ENCODE data around the gene MRPS18A. TPM values are rescaled to one million over a fixed set of nuclear protein-coding genes. Genes with fewer than 3 reads are reported as not detected.

The MRPS18A gene
- total and polyA plus RNA-seq, 4 donors: 36.4 to 48.4 (median 38.5) TPM

DNA sequence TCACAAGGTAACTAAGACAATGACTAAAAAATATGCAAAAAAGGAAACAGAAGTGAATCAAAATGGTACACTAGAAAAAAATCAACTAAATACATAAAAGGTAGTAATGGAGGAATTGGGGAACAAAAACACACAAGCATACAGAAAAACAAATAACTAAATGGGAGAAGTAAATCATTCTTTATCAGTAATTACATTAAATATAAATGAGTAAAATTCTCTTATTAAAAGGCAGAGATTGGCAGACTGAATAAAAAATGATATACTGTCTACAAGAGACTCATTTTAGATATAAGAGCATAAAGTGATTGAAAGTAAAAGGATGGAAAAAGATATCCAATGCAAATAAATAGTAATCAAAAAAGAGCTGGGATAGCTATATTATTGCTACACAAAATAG lies 43.0 kb upstream of the MRPS18A start:
- Histone ChIP-seq H3K27me3 (ENCODE audit: control insufficient read depth in 3 of 3, insufficient read depth in 3 of 3, low read length in 2 of 3) (no peaks in the 10 kb centered on the region), H3K27ac (ENCODE audit: low read depth in 1 of 2, low read length in 1 of 2) (no peak overlapping the region), H3K4me3 (no peak overlapping the region), H3K9ac (ENCODE audit: insufficient read depth in 1 of 2, low read length in 2 of 2) (no peak overlapping the region), H3K4me1 (ENCODE audit: control insufficient read depth in 5 of 5, insufficient read depth in 5 of 5, low read length in 5 of 5) (peaks cover 0 to 10% (median 0%) of the 10 kb centered on the region in 5 donors), H3K36me3 (ENCODE audit: control insufficient read depth in 4 of 4, insufficient read depth in 4 of 4, low read length in 4 of 4) (no peaks in the 10 kb centered on the region), H3K9me3 (ENCODE audit: control insufficient read depth in 4 of 4, insufficient read depth in 3 of 4, low read length in 3 of 4) (peaks cover 0 to 2% (median 0%) of the 10 kb centered on the region in 4 donors)
- ATAC-seq (ENCODE audit: insufficient read depth, low FRiP score) (no peak), DNase-seq (no peak)
- TF ChIP-seq, protein P1, sequence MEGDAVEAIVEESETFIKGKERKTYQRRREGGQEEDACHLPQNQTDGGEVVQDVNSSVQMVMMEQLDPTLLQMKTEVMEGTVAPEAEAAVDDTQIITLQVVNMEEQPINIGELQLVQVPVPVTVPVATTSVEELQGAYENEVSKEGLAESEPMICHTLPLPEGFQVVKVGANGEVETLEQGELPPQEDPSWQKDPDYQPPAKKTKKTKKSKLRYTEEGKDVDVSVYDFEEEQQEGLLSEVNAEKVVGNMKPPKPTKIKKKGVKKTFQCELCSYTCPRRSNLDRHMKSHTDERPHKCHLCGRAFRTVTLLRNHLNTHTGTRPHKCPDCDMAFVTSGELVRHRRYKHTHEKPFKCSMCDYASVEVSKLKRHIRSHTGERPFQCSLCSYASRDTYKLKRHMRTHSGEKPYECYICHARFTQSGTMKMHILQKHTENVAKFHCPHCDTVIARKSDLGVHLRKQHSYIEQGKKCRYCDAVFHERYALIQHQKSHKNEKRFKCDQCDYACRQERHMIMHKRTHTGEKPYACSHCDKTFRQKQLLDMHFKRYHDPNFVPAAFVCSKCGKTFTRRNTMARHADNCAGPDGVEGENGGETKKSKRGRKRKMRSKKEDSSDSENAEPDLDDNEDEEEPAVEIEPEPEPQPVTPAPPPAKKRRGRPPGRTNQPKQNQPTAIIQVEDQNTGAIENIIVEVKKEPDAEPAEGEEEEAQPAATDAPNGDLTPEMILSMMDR (IDR thresholded peaks at IDR 0.05; ENCODE audit: control extremely low read depth, extremely low read depth): no peak

DNA sequence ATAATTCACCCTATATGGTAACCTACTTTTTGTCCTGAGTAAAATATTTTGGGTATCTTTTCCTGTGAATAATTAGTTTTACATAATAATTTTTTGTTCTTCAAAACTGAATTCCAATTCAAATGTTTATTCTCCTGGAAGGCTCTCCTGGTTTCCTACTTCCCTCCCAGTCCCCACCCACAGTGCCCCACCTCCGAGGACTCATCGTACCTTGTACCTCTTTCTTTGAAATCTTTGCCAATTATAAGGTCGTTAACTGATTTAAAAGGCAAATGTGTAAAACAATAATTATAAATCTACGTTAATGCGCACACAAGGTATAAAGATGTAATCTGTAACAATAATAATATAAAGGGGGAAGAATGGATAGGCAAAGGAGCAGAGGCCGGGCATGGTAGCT lies 41.9 kb upstream of the MRPS18A start:
- Histone ChIP-seq H3K36me3 (ENCODE audit: control insufficient read depth in 4 of 4, insufficient read depth in 4 of 4, low read length in 4 of 4) (no peaks in the 10 kb centered on the region), H3K9ac (ENCODE audit: insufficient read depth in 1 of 2, low read length in 2 of 2) (no peak overlapping the region), H3K4me3 (no peak overlapping the region), H3K4me1 (ENCODE audit: control insufficient read depth in 5 of 5, insufficient read depth in 5 of 5, low read length in 5 of 5) (peaks cover 0 to 19% (median 6%) of the 10 kb centered on the region in 5 donors), H3K9me3 (ENCODE audit: control insufficient read depth in 4 of 4, insufficient read depth in 3 of 4, low read length in 3 of 4) (no peaks in the 10 kb centered on the region), H3K27me3 (ENCODE audit: control insufficient read depth in 3 of 3, insufficient read depth in 3 of 3, low read length in 2 of 3) (no peaks in the 10 kb centered on the region), H3K27ac (ENCODE audit: low read depth in 1 of 2, low read length in 1 of 2) (no peak overlapping the region)
- TF ChIP-seq, protein P1 (IDR thresholded peaks at IDR 0.05; ENCODE audit: control extremely low read depth, extremely low read depth): no peak
- 90 to 96% methylated on average over 6 of the region's 6 CpGs for WGBS, 2 donors
- ATAC-seq (ENCODE audit: insufficient read depth, low FRiP score): no peak
- DNase-seq: no peak

DNA sequence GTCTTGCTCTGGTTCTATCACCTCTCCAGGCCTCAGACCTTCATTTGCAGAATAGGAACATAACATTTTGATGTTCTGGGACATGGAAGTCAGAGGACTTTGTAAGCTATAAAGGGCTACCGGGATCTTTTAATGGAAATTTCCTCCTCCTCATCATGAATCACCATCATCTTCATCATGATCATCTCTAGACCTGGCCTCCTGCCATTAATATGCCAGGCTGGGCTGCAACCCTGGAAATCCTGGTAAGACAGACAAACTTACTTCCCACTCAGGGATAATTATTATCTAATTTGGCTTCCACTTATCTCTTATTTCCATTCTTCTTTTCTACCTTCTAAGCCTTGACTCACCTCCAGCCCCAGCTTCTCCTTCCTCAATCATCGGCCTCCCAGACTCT lies 41.0 kb upstream of the MRPS18A start:
- Histone ChIP-seq H3K9me3 (ENCODE audit: control insufficient read depth in 4 of 4, insufficient read depth in 3 of 4, low read length in 3 of 4) (no peaks in the 10 kb centered on the region), H3K9ac (ENCODE audit: insufficient read depth in 1 of 2, low read length in 2 of 2) (no peak overlapping the region), H3K4me3 (no peak overlapping the region), H3K36me3 (ENCODE audit: control insufficient read depth in 4 of 4, insufficient read depth in 4 of 4, low read length in 4 of 4) (no peaks in the 10 kb centered on the region), H3K4me1 (ENCODE audit: control insufficient read depth in 5 of 5, insufficient read depth in 5 of 5, low read length in 5 of 5) (peaks cover 0 to 22% (median 12%) of the 10 kb centered on the region in 5 donors), H3K27ac (ENCODE audit: low read depth in 1 of 2, low read length in 1 of 2) (no peak overlapping the region), H3K27me3 (ENCODE audit: control insufficient read depth in 3 of 3, insufficient read depth in 3 of 3, low read length in 2 of 3) (no peaks in the 10 kb centered on the region)
- TF ChIP-seq, protein P1 (IDR thresholded peaks at IDR 0.05; ENCODE audit: control extremely low read depth, extremely low read depth): no peak
- DNase-seq: peak in 1 of 3 donors; percentile 4
- 80 to 88% methylated on average over 2 of the region's 2 CpGs for WGBS, 2 donors
- no peak for ATAC-seq (ENCODE audit: insufficient read depth, low FRiP score)

DNA sequence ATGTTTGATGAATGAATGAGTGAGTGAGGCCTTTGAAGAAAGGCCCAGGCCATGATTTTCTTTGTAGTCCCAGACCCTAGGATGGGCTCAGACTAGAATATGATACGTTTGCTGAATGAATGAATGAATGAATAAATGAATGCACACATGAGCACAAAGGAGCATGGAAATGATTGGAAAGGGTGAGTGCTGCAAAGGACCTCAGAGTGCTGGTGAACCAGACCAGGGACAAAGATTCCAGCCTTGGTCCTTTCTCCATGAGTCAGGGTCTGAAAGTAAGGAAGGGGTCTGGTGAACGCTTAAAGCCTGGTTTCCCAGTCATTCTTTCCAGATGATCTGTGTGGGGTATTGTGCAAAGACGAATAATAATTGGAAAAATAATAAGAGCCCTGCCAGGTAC lies 40.0 kb upstream of the MRPS18A start:
- H3K9me3 ChIP-seq (ENCODE audit: control insufficient read depth in 4 of 4, insufficient read depth in 3 of 4, low read length in 3 of 4): no peaks in the 10 kb centered on the region
- TF ChIP-seq, protein P1 (IDR thresholded peaks at IDR 0.05; ENCODE audit: control extremely low read depth, extremely low read depth): no peak
- no peak overlapping the region for H3K9ac ChIP-seq (ENCODE audit: insufficient read depth in 1 of 2, low read length in 2 of 2)
- no peaks in the 10 kb centered on the region for H3K36me3 ChIP-seq (ENCODE audit: control insufficient read depth in 4 of 4, insufficient read depth in 4 of 4, low read length in 4 of 4)
- no peak overlapping the region for H3K4me3 ChIP-seq
- H3K4me1 ChIP-seq (ENCODE audit: control insufficient read depth in 5 of 5, insufficient read depth in 5 of 5, low read length in 5 of 5): peaks cover 0 to 27% (median 13%) of the 10 kb centered on the region in 5 donors
- H3K27ac ChIP-seq (ENCODE audit: low read depth in 1 of 2, low read length in 1 of 2): no peak overlapping the region
- DNase-seq (peak in 1 of 3 donors; percentile 5), ATAC-seq (ENCODE audit: insufficient read depth, low FRiP score) (no peak)
- H3K27me3 ChIP-seq (ENCODE audit: control insufficient read depth in 3 of 3, insufficient read depth in 3 of 3, low read length in 2 of 3): no peaks in the 10 kb centered on the region
- 75 to 94% methylated on average over 3 of the region's 3 CpGs for WGBS, 2 donors
